SU-DHL-6 (cell line): ENCODE measurements around the gene GASK1B.

ENCODE experiments used
- H2AFZ ChIP-seq: fragments of 200-600 bp; sonication (generic); 2 replicates; pipeline ENCODE4 v1.6.1; 2014; ENCODE audit warnings: low read depth, mild to moderate bottlenecking, moderate library complexity, mixed read lengths, antibody characterized with exemption, low read length; ENCODE audit not compliant: severe bottlenecking
- H3F3A ChIP-seq: fragments of 200-600 bp; shearing (Covaris generic); 2 replicates; pipeline ENCODE4 v1.6.0; 2016; ENCODE audit warnings: antibody characterized with exemption, mild to moderate bottlenecking; ENCODE audit not compliant: insufficient read depth
- H3K27ac ChIP-seq: fragments of 200-600 bp; sonication (generic); 2 replicates; pipeline ENCODE4 v1.5.1; 2016; ENCODE audit warnings: low read depth, mild to moderate bottlenecking, low read length, moderate library complexity, mixed read lengths
- H3K27me3 ChIP-seq: fragments of 200-600 bp; sonication (generic), shearing (Covaris generic); 2 replicates; pipeline ENCODE4 v1.6.0; 2014; ENCODE audit warnings: mild to moderate bottlenecking, low read length
- H3K36me3 ChIP-seq: fragments of 200-600 bp; sonication (generic); 2 replicates; pipeline ENCODE4 v1.6.1; 2014; ENCODE audit warnings: mild to moderate bottlenecking, low read length, mixed read lengths
- H3K4me2 ChIP-seq: fragments of 300-600, 200-600 bp; shearing (Covaris generic), sonication (generic); 2 replicates; pipeline ENCODE4 v1.6.0; 2014; ENCODE audit warnings: low read length, low read depth, mild to moderate bottlenecking; ENCODE audit not compliant: poor library complexity, severe bottlenecking
- H3K4me3 ChIP-seq: fragments of 200-600 bp; sonication (generic); 2 replicates; pipeline ENCODE4 v1.5.1; 2014; ENCODE audit warnings: antibody characterized with exemption, low read length, mild to moderate bottlenecking, mixed read lengths; ENCODE audit not compliant: insufficient read depth, poor library complexity, severe bottlenecking
- H3K79me2 ChIP-seq: fragments of 200-600 bp; sonication (generic); 2 replicates; pipeline ENCODE4 v1.6.1; 2014; ENCODE audit warnings: mild to moderate bottlenecking, low read length, moderate library complexity; ENCODE audit not compliant: insufficient read depth
- H3K9ac ChIP-seq: fragments of 200-600 bp; sonication (generic); 2 replicates; pipeline ENCODE4 v1.7.0; 2014; ENCODE audit warnings: mild to moderate bottlenecking, low read length
- H3K9me2 ChIP-seq: fragments of 200-600 bp; sonication (generic); replicated peaks from 2 replicates; pipeline ENCODE4 v1.6.1; 2014; ENCODE audit warnings: low read length; ENCODE audit not compliant: insufficient read depth
- H3K9me3 ChIP-seq: fragments of 200-600 bp; sonication (generic); 2 replicates; pipeline ENCODE4 v1.6.1; 2014; ENCODE audit warnings: low read length, mixed read lengths; ENCODE audit not compliant: insufficient read depth
- H4K20me1 ChIP-seq: fragments of 200-600 bp; sonication (generic); 2 replicates; pipeline ENCODE4 v1.6.1; 2014; ENCODE audit warnings: low read depth, mild to moderate bottlenecking, antibody characterized with exemption, low read length, moderate library complexity, mixed read lengths
- CTCF ChIP-seq: fragments of 200-600 bp; sonication (generic); IDR thresholded peaks from one replicate; pipeline ENCODE4 v1.5.1; 2017; ENCODE audit warnings: antibody characterized with exemption, mild to moderate bottlenecking, low read length, moderate library complexity; ENCODE audit not compliant: insufficient read depth, poor library complexity, severe bottlenecking
- EZH2phosphoT487 ChIP-seq: fragments of 200-600 bp; sonication (generic), shearing (Covaris generic); conservative IDR thresholded peaks from 2 replicates; pipeline ENCODE4 v1.6.1; 2018; ENCODE audit warnings: mild to moderate bottlenecking, antibody characterized with exemption, low read length, moderate library complexity, mixed read lengths

GASK1B gene

DNA sequence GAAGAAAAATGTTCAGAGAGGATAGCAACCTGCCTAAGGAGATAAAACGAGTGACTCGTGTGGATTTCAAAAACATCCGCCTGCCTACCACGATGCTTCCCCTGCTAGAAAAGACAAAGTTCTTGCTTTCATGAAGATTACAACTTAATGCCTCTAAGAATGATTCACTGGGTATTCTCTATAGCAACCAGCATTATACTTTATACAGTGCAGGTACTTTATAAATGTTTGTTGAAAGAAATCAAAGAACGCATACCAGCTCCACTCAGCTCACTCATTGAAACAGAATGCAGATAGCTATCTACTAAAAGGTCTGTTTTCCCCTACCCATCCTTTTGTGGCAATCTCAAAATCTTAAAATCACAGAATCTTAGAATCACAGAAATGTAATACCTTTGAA, 33.7 kb downstream of the GASK1B start:
- H3K4me3 ChIP-seq: no peak overlapping the region
- H4K20me1 ChIP-seq: no peaks in the 10 kb centered on the region

GRCh38 chr4:158134222-158134621, 38.6 kb downstream of the GASK1B start:
- Histone ChIP-seq H3K9me2 (no peaks in the 10 kb centered on the region), H4K20me1 (no peaks in the 10 kb centered on the region), H3F3A (no peaks in the 10 kb centered on the region), H2AFZ (no peak overlapping the region), H3K36me3 (no peaks in the 10 kb centered on the region), H3K79me2 (no peaks in the 10 kb centered on the region), H3K4me2 (no peak overlapping the region), H3K4me3 (no peak overlapping the region), H3K27ac (no peak overlapping the region), H3K9me3 (no peaks in the 10 kb centered on the region), H3K27me3 (no peaks in the 10 kb centered on the region; the same call in 1 of the 2 replicates), H3K9ac (no peak overlapping the region)
- TF ChIP-seq CTCF (no peak), EZH2phosphoT487 (no peak)

More for the DNA sequence above, 33.7 kb downstream of the GASK1B start:
- Histone ChIP-seq H3K9me3 (no peaks in the 10 kb centered on the region), H3K27me3 (no peaks in the 10 kb centered on the region), H3K9ac (no peak overlapping the region), H3K36me3 (no peaks in the 10 kb centered on the region), H3K79me2 (no peaks in the 10 kb centered on the region), H3K27ac (no peak overlapping the region), H3F3A (no peaks in the 10 kb centered on the region), H3K4me2 (no peak overlapping the region), H2AFZ (no peak overlapping the region), H3K9me2 (no peaks in the 10 kb centered on the region)
- no peak for TF ChIP-seq CTCF
- TF ChIP-seq EZH2phosphoT487: no peak

DNA sequence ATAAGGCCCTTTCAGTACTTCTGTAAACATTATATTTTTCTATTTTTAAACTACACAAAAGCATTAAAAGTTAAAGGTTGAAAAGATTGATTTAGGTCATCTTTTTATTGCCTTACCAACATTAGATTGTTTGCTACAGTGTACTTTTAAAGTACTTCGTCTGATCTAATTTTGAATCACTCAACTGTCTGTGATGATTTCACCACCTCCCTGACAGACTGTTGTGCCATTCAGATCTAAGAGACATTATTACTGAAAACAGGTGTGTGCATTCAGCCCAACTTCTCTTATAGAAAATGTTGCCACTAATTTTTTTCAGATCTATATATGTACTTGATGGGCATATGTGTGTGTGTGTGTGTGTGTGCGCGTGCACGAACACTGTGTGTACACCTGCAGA, 39.3 kb downstream of the GASK1B start:
- Histone ChIP-seq H3K4me3 (no peak overlapping the region), H3K9me2 (no peaks in the 10 kb centered on the region), H3K9ac (no peak overlapping the region), H3K36me3 (no peaks in the 10 kb centered on the region), H3F3A (no peaks in the 10 kb centered on the region), H2AFZ (no peak overlapping the region), H3K79me2 (no peaks in the 10 kb centered on the region), H3K27ac (no peak overlapping the region), H3K27me3 (no peaks in the 10 kb centered on the region; the same call in 1 of the 2 replicates), H4K20me1 (no peaks in the 10 kb centered on the region), H3K9me3 (no peaks in the 10 kb centered on the region), H3K4me2 (no peak overlapping the region)
- TF ChIP-seq CTCF: no peak
- no peak for TF ChIP-seq EZH2phosphoT487

GRCh38 chr4:158131027-158131426, 41.8 kb downstream of the GASK1B start:
- H3K9me3 ChIP-seq: no peaks in the 10 kb centered on the region
- H3K27ac ChIP-seq: no peak overlapping the region
- TF ChIP-seq EZH2phosphoT487 (no peak), CTCF (no peak)
- H3K36me3 ChIP-seq: no peaks in the 10 kb centered on the region
- H3F3A ChIP-seq: no peaks in the 10 kb centered on the region
- H3K27me3 ChIP-seq: no peaks in the 10 kb centered on the region; the same call in 1 of the 2 replicates
- H4K20me1 ChIP-seq: no peaks in the 10 kb centered on the region
- H3K4me2 ChIP-seq: no peak overlapping the region
- no peak overlapping the region for H2AFZ ChIP-seq
- no peaks in the 10 kb centered on the region for H3K79me2 ChIP-seq
- H3K9me2 ChIP-seq: no peaks in the 10 kb centered on the region
- H3K4me3 ChIP-seq: no peak overlapping the region
- no peak overlapping the region for H3K9ac ChIP-seq
